IgD-negative memory B cell (primary cell): ENCODE measurements around the gene ITK. TPM values are rescaled to one million over a fixed set of nuclear protein-coding genes. Genes with fewer than 3 reads are reported as not detected.
"Not testable (repeated sequence)": the region's sequence is repeated elsewhere in the genome, so short reads cannot be mapped to it uniquely, and the experiment has no call there.

Experiments
- H3K27ac Mint-ChIP-seq, 3 donors: one replicate each; pipeline ENCODE4 v1.8.0; 2020 to 2022; ENCODE audit warnings: mild to moderate bottlenecking in 3 of 3, mixed read lengths in 3 of 3, moderate library complexity in 1 of 3
- H3K27me3 Mint-ChIP-seq: one replicate; pipeline ENCODE4 v1.8.0; 2021; ENCODE audit warnings: mixed read lengths
- H3K36me3 Mint-ChIP-seq: one replicate; pipeline ENCODE4 v1.8.0; 2020; ENCODE audit warnings: mild to moderate bottlenecking, mixed read lengths
- H3K4me1 Mint-ChIP-seq, 3 donors: one replicate each; pipeline ENCODE4 v1.8.0; 2020 to 2022; ENCODE audit warnings: mixed read lengths in 3 of 3, mild to moderate bottlenecking in 1 of 3
- H3K4me3 Mint-ChIP-seq, 4 donors: one replicate each; pipeline ENCODE4 v1.8.0; 2020 to 2022; ENCODE audit warnings: mild to moderate bottlenecking in 4 of 4, mixed read lengths in 4 of 4, moderate library complexity in 3 of 4
- H3K9me3 Mint-ChIP-seq, 3 donors: one replicate each; pipeline ENCODE4 v1.8.0; 2020 to 2021; ENCODE audit warnings: mixed read lengths in 3 of 3, mild to moderate bottlenecking in 1 of 3
- polyA plus RNA-seq: library from polyadenylated mRNA; unstranded; fragments of 300-500 nt; fragmentation: Illumina TruSeq; gene quantifications from one replicate; pipeline ENCODE4 v1.2.3, GENCODE V29; 2021

The ITK gene
- polyA plus RNA-seq, 1 donor from 2014 or later: 5.6 TPM

- peak overlapping the region in 1 of 3 donors; percentile 87 for H3K27ac Mint-ChIP-seq
- peak overlapping the region in 1 of 4 donors; percentile 6 for H3K4me3 Mint-ChIP-seq
- no peaks in the 10 kb centered on the region for H3K36me3 Mint-ChIP-seq
Observed at GRCh38 chr5:157186309-157187045, 5.8 kb downstream of the ITK start.

DNA sequence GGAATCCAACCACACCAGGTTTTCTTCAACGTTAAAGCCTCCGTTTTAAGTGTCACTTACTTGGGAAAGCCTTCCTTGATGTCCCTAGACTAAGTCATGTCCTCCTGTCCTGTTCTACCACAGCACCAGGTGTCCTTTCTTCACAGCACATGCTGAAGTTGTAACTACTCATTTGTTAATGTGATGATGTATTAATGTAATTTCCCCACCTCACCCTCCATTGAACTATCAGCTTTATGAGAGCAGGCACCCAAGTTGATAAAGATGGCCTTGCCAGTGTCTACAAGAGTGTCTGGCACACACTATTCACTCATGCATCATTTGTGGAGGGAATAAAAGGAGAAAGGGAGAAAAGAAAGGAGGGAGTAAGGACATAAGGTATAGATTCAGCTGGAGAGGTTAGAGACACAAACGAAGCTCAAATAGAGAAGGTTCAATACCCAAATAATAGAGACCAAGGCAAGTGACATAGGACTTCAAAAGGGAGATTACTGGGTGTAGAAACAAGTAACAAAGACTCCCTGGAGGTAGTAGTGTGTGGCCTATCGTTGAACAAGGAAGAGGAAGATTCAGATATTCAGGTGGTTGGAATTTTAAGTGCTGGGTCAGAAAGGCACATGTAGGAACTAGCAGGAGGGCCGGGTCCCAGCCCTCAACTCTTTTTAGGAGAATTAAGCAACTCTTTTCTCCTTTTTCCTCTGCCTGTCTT lies 6.6 kb downstream of the ITK start:
- Mint-ChIP-seq H3K9me3 (peaks cover 0 to 2% (median 0%) of the 10 kb centered on the region in 3 donors), H3K27me3 (peaks cover 1% of the 10 kb centered on the region), H3K36me3 (no peaks in the 10 kb centered on the region), H3K4me1 (peaks cover 0 to 2% (median 0%) of the 10 kb centered on the region in 3 donors), H3K4me3 (peak overlapping the region in 1 of 4 donors; percentile 51), H3K27ac (peak overlapping the region in 1 of 3 donors; percentile 87)

More at GRCh38 chr5:157186309-157187045, 5.8 kb downstream of the ITK start:
- Mint-ChIP-seq H3K4me1 (peaks cover 0 to 2% (median 0%) of the 10 kb centered on the region in 3 donors), H3K27me3 (peaks cover 1% of the 10 kb centered on the region), H3K9me3 (no peaks in the 10 kb centered on the region)

- H3K36me3 Mint-ChIP-seq: no peaks in the 10 kb centered on the region
- H3K9me3 Mint-ChIP-seq: peaks cover 0 to 6% (median 0%) of the 10 kb centered on the region in 3 donors
- peaks cover 0 to 2% (median 0%) of the 10 kb centered on the region in 3 donors for H3K4me1 Mint-ChIP-seq
- no peak overlapping the region for H3K27ac Mint-ChIP-seq
- H3K27me3 Mint-ChIP-seq: peaks cover 1% of the 10 kb centered on the region
- H3K4me3 Mint-ChIP-seq: no peak overlapping the region
Observed at GRCh38 chr5:157188270-157188669, 7.6 kb downstream of the ITK start.

- Mint-ChIP-seq H3K4me3 (peak overlapping the region in 1 of 4 donors; percentile 13), H3K27me3 (peaks cover 3% of the 10 kb centered on the region), H3K9me3 (peaks cover 0 to 6% (median 0%) of the 10 kb centered on the region in 3 donors), H3K4me1 (peaks cover 0 to 2% (median 0%) of the 10 kb centered on the region in 3 donors), H3K36me3 (no peaks in the 10 kb centered on the region), H3K27ac (no peak overlapping the region)
Observed at GRCh38 chr5:157189223-157189622, 8.6 kb downstream of the ITK start.

- H3K27ac Mint-ChIP-seq: peak overlapping the region in 1 of 3 donors; percentile 20
- H3K27me3 Mint-ChIP-seq: peaks cover 4% of the 10 kb centered on the region
- peaks cover 0 to 6% (median 2%) of the 10 kb centered on the region in 3 donors for H3K4me1 Mint-ChIP-seq
- peaks cover 0 to 6% (median 0%) of the 10 kb centered on the region in 3 donors for H3K9me3 Mint-ChIP-seq
- H3K36me3 Mint-ChIP-seq: no peaks in the 10 kb centered on the region
- H3K4me3 Mint-ChIP-seq: peak overlapping the region in 1 of 4 donors; percentile 36
Observed at GRCh38 chr5:157193699-157194424, 13.2 kb downstream of the ITK start.

DNA sequence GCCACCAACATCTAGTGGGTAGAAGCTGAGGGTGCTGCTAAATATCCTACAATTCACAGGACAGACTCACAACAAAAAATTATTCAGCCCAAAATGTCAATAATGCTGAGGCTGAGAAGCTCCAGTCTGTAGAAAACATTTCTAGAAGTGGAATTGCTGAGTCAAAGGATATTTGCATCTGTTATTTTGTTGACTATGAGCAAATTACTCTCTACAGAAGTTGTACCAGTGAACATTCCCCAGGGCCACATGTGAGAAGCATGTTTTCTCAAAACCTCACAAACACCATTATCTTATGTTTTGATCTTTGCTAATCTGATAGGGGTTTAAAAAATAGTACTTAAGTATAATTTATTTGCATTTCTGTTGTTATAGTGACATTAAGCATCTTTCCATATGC lies 15.4 kb downstream of the ITK start:
- no peak overlapping the region for H3K27ac Mint-ChIP-seq
- H3K4me3 Mint-ChIP-seq: no peak overlapping the region
- H3K4me1 Mint-ChIP-seq: peaks cover 0 to 6% (median 0%) of the 10 kb centered on the region in 3 donors

DNA sequence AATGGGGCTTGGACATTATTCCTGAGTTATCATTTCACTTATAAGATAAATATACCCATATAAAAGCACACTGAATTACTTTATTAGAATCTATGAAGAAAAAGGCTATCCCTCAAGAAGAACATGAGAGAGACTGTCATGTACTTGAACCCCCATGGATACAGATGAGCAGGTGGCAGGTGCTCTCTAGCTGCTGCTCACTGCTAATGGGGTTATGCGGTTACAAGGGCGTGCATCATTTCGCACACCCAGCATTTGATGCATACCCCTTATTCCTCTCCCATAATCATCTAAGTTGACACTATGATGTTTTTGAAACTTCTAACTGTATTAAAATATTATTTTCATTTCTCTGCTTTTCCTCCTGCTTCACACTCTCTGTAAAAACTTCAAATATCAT lies 16.4 kb downstream of the ITK start:
- Mint-ChIP-seq H3K4me3 (no peak overlapping the region), H3K27ac (no peak overlapping the region), H3K36me3 (no peaks in the 10 kb centered on the region), H3K27me3 (peaks cover 5% of the 10 kb centered on the region), H3K4me1 (peaks cover 0 to 6% (median 0%) of the 10 kb centered on the region in 3 donors), H3K9me3 (peaks cover 0 to 6% (median 0%) of the 10 kb centered on the region in 3 donors)

More for the DNA sequence above, 15.4 kb downstream of the ITK start:
- Mint-ChIP-seq H3K9me3 (peaks cover 0 to 6% (median 0%) of the 10 kb centered on the region in 3 donors), H3K36me3 (no peaks in the 10 kb centered on the region), H3K27me3 (peaks cover 5% of the 10 kb centered on the region)

- peaks cover 0 to 6% (median 0%) of the 10 kb centered on the region in 3 donors for H3K4me1 Mint-ChIP-seq
- H3K27ac Mint-ChIP-seq: peak overlapping the region in 1 of 3 donors; percentile 43
- H3K9me3 Mint-ChIP-seq: no peaks in the 10 kb centered on the region
- H3K27me3 Mint-ChIP-seq: peaks cover 5% of the 10 kb centered on the region
- H3K4me3 Mint-ChIP-seq: no peak overlapping the region
- H3K36me3 Mint-ChIP-seq: no peaks in the 10 kb centered on the region
Observed at GRCh38 chr5:157198277-157198986, 17.8 kb downstream of the ITK start.

- H3K27ac Mint-ChIP-seq: peak overlapping the region in 1 of 3 donors; percentile 67
- no peak overlapping the region for H3K4me3 Mint-ChIP-seq
- H3K4me1 Mint-ChIP-seq: peaks cover 6 to 10% (median 6%) of the 10 kb centered on the region in 3 donors
- H3K9me3 Mint-ChIP-seq: peaks cover 0 to 7% (median 0%) of the 10 kb centered on the region in 3 donors
- no peaks in the 10 kb centered on the region for H3K36me3 Mint-ChIP-seq
- peaks cover 3% of the 10 kb centered on the region for H3K27me3 Mint-ChIP-seq
Observed at GRCh38 chr5:157201857-157202256, 21.2 kb downstream of the ITK start.

- Mint-ChIP-seq H3K36me3 (no peaks in the 10 kb centered on the region), H3K27me3 (peaks cover 2% of the 10 kb centered on the region), H3K4me3 (no peak overlapping the region), H3K27ac (peak overlapping the region in 1 of 3 donors; percentile 87), H3K4me1 (peaks cover 5 to 6% (median 6%) of the 10 kb centered on the region in 3 donors), H3K9me3 (peaks cover 0 to 7% (median 0%) of the 10 kb centered on the region in 3 donors)
Observed at GRCh38 chr5:157203417-157203816, 22.8 kb downstream of the ITK start.

GRCh38 chr5:157204765-157205164 lies 24.1 kb downstream of the ITK start:
- Mint-ChIP-seq H3K27ac (peak overlapping the region in 1 of 3 donors; percentile 45), H3K4me1 (peaks cover 5 to 6% (median 6%) of the 10 kb centered on the region in 3 donors), H3K36me3 (no peaks in the 10 kb centered on the region), H3K27me3 (peaks cover 3% of the 10 kb centered on the region), H3K4me3 (peak overlapping the region in 1 of 4 donors; percentile 12), H3K9me3 (peaks cover 0 to 7% (median 0%) of the 10 kb centered on the region in 3 donors)

DNA sequence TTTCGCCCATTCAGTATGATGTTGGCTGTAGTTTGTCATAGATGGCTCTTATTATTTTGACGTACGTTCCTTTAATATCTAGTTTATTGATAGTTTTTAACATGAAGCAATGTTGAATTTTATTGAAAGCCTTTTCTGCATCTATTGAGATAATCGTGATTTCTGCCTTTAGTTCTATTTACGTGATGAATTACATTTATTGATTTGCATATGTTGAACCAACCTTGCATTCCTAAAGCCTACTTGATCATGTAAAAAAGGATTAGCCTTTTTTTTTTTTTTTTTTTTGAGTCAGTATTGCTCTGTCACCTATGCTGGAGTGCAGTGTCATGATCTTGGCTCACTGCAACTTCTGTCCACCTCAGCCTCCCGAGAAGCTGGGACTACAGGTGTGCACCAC lies 25.1 kb downstream of the ITK start:
- Mint-ChIP-seq H3K27me3 (peaks cover 1% of the 10 kb centered on the region), H3K9me3 (peaks cover 0 to 7% (median 0%) of the 10 kb centered on the region in 3 donors), H3K27ac (no peak overlapping the region), H3K4me3 (peak overlapping the region in 1 of 4 donors; percentile 17), H3K4me1 (peaks cover 5 to 6% (median 6%) of the 10 kb centered on the region in 3 donors), H3K36me3 (no peaks in the 10 kb centered on the region)

DNA sequence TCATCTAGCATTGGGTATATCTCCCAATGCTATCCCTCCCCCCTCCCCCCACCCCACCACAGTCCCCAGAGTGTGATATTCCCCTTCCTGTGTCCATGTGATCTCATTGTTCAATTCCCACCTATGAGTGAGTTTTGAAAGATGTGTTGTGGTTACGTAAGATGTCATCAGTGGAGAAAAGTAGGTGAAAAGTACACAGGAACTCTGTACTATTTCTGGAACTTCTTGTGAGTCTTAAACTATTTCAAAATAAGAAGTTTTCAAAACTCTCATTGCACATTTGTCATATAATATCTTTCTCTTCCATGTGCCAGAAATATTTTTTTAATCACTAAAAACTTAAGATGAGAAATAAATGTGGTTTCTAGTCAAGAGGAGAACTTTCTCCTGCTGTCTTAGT lies 30.0 kb downstream of the ITK start:
- not testable (repeated sequence) for H3K27ac Mint-ChIP-seq, H3K36me3 Mint-ChIP-seq, H3K27me3 Mint-ChIP-seq, H3K4me3 Mint-ChIP-seq, H3K9me3 Mint-ChIP-seq
- peaks cover 13 to 18% (median 18%) of the 10 kb centered on the region in 3 donors for H3K4me1 Mint-ChIP-seq

DNA sequence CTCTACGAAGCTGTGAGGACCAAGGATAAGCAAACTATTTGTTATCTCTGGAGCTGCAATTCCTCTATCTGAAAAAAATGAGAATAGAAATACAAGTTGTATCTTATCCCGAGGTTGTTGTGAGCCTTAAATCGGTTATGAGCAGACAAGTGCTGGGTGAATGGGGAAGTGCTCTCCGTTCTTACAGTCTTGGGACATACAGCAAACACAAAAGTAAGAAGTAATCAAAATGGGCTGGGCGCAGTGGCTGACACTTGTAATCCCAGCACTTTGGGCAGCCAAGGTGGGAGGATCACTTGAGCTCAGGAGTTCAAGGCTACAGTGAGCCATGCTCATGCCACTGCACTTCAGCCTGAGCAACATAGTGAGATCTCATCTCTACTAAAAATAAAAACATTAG lies 31.7 kb downstream of the ITK start:
- peaks cover 27 to 33% (median 28%) of the 10 kb centered on the region in 3 donors for H3K4me1 Mint-ChIP-seq
- H3K4me3 Mint-ChIP-seq: no peak overlapping the region
- H3K27ac Mint-ChIP-seq: no peak overlapping the region
- peaks cover 1% of the 10 kb centered on the region for H3K36me3 Mint-ChIP-seq
- H3K9me3 Mint-ChIP-seq: no peaks in the 10 kb centered on the region
- peaks cover 17% of the 10 kb centered on the region for H3K27me3 Mint-ChIP-seq
